Stimulated activated CD4-positive, alpha-beta T cell treated with anti-CD3 and anti-CD28 coated beads, TNF-alpha, amount 100 ng/mL, for 4 hours (primary cell): ENCODE results near the gene TMEM121.
"Not testable (repeated sequence)": the region's sequence is repeated elsewhere in the genome, so short reads cannot be mapped to it uniquely, and the experiment has no call there.

ENCODE experiments used
- DNase-seq, 3 experiments: peaks; one replicate each; pipeline ENCODE4 v3.0.0-alpha.2; 2020; ENCODE audit warnings: low read depth in 3 of 3

The TMEM121 gene

GRCh38 chr14:105547072-105547471 is 20.7 kb downstream of the TMEM121 start:
- not testable (repeated sequence) for DNase-seq

DNA sequence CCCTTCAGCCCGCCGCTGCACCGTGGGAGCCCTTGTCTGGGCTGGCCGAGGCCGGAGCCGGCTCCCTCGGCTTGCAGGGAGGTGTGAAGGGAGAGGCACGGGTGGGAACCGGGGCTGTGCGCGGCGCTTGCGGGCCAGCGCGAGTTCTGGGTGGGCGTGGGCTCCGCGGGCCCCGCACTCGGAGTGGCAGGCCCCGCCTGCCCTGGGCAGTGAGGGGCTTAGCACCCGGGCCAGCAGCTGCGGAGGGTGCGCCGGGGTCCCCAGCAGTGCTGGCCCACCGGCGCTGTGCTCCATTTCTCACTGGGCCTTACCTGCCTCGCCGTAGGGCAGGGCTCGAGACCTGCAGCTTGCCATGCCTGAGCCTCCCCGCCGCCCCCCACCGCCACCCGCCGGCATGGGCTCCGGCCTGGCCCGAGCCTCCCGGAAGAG is 21.4 kb downstream of the TMEM121 start:
- DNase-seq, result no peak

DNA sequence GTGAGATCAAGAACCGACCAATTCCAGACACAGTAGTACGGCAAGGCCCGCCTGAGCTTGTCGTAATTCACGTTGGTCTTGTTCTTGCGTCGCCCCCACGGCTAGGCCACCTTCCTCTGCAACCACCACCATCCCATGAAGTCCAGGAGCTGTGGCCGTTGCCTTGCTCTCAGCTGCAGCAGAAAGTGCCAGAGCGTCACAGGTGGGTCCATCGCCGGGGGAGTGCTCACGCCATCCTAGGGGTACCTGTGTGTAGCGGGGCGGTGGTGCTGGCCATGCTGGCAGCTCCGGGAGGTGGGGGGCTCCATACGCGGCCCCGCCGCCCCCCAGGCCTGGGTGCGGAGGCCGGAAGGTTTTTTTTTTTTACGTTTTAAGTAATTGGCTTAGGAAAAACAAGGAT is 23.1 kb downstream of the TMEM121 start:
- DNase-seq, result no peak

- no peak for DNase-seq
Observed at GRCh38 chr14:105554022-105554421, 27.6 kb downstream of the TMEM121 start.

DNA sequence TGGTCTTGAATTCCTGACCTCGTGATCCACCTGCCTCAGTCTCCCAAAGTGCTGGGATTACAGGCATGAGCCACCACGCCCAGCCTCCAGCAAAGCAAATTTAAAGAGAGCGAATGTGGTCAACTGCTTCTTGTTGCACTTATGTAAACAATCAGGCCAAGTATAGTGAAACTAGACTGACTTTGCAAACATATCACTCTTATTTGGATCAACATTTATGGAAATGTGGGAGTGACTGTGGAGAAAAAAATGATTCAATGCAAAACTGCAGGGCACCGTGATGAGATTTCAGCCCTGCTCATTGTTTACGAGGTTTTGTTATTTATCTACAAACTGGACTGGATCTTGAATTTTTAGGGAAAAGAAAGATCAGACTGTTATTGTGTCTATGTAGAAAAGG is 28.1 kb downstream of the TMEM121 start:
- DNase-seq, result no peak

DNA sequence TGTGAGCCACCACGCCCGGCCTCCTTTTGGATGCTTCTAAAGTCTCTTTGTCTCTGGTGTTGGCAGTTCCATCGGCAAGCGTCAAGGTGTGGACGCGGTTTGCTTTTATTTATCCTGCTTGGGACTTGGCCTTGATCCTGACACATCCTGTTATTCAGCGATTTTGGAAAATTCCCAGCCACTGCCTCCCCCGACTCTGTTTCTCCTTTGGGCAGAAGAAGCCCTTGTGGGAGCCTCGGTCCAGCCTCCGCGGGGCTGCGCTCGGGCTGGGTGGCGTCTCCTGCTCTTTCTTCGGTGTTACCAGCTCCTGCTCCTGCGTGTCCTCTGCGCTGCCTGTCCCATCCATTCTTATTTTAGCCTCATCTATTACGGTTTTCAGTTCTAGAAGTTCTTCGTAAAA is 31.3 kb downstream of the TMEM121 start:
- DNase-seq, result not testable (repeated sequence)

GRCh38 chr14:105558449-105559154 is 32.2 kb downstream of the TMEM121 start:
- not testable (repeated sequence) for DNase-seq

DNA sequence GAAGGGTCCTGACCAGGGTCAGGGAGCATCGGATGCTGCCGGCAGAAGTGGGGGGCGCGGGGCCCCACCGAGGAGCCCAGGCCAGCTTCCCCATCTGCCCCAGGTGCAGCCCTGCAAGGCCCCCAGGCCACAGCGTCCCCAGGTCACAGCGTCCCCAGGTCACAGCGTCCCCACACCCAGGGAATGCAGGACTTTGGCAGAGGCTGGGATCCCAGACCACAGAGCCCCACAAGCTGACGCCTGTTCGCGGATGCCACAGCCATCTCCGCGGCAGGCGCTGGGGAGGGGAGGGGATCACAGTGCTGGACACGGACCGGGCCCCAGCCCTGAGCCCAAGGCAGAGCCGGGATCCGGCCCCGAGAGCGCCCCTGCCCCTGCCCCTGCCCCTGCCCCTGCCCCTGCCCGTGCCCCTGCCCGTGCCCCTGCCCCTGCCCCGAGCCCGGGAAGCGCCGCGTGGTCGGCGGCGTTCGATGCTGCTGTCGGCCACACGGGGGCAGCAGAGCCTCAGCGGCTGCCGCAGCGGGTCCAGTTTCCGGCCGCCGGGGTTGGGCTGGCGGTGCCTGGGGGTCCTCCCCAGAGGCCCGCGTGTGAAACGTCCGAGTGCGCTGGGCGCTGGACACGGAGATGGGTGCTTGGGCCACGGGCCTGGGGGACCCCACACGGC is 33.1 kb downstream of the TMEM121 start:
- peak in 1 of 3 experiments; percentile 17 for DNase-seq

- not testable (repeated sequence) for DNase-seq
Observed at GRCh38 chr14:105560048-105560669, 33.8 kb downstream of the TMEM121 start.

GRCh38 chr14:105561345-105561744 is 35.0 kb downstream of the TMEM121 start:
- DNase-seq, result not testable (repeated sequence)

DNA sequence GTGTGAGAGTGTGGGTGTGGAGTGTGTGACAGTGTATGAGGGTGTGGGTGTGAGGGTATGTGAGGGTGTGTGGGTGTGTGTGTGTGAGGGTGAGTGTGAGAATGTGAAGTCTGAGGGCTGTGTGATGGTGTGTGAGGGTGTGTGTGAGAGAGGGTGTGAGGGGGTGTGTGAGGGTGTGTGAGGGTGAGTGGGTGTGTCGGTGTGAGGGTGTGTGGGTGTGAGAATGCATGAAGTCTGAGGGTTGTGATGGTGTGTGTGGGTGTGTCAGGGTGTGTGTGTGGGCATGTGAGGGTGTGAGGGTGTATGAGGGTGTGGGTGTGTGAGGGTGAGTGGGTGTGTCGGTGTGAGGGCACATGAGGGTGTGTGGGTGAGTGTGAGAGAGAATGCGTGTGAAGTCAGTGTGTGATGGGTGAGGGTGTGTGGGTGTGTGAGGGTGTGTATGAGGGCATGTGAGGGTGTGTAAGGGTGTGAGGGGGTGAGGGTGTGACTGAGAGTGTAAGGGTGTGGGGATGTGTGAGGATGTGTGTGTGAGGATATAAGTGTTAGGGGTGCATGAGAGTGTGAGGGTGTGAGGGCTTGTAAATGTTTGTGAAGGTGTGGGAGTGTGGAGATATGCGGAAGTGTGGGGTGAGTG is 36.4 kb downstream of the TMEM121 start:
- DNase-seq, result no peak

DNA sequence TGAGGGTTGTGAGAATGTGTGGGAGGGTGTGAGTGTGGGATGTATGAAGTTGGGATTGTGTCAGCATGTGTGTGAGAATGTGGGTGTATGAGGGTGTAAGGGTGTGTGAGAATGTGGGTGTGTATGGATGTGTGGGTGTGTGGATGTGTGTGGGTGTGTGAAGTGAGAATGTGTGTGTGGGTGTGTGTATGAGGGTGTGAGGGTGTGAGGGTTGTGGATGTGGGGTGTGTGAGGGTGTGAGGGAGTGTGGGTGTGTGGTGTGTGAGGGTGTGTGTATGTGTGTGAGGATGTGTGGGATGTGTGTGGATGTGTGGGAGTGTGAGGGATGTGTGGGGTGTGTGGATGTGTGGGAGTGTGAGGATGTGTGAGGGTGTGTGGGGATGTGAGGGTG is 37.0 kb downstream of the TMEM121 start:
- DNase-seq, result no peak

GRCh38 chr14:105564536-105564935 is 38.2 kb downstream of the TMEM121 start:
- not testable (repeated sequence) for DNase-seq

DNA sequence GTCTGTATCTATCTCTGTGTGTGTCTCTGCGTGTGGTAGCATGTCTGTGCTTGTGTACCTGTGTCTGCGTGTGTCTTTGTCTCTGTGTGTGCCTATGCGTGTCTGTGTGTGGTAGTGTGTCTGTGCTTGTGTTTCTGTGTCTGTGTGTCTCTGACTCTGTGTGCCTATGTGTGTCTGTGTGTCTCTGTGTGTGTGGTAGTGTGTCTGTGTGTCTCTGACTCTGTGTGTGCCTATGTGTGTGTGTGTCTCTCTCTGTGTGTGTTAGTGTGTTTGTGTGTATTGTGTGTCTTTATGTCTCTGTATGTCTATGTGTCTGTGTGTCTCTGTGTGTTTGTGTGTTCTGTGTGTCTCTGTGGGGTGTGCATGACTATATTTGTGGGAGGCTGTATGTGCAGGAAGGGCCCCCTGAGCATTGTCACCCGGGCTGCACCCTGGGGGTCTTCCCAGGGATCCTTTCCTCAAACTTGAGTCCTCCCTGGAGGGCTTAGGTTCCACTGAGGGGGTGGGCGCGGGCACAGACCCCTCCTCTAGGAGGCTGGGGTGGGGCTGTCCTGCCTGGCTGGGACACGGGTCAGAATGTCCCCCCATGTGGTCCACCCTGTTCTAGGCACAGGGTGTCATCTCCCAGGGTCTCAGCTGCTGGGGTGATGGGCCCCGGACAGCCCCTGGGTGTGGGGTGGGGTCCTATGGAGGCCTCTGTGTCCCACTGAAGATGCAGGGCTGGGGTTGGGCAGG is 39.0 kb downstream of the TMEM121 start:
- not testable (repeated sequence) for DNase-seq

- not testable (repeated sequence) for DNase-seq
Observed at GRCh38 chr14:105566248-105567163, 40.1 kb downstream of the TMEM121 start.

DNA sequence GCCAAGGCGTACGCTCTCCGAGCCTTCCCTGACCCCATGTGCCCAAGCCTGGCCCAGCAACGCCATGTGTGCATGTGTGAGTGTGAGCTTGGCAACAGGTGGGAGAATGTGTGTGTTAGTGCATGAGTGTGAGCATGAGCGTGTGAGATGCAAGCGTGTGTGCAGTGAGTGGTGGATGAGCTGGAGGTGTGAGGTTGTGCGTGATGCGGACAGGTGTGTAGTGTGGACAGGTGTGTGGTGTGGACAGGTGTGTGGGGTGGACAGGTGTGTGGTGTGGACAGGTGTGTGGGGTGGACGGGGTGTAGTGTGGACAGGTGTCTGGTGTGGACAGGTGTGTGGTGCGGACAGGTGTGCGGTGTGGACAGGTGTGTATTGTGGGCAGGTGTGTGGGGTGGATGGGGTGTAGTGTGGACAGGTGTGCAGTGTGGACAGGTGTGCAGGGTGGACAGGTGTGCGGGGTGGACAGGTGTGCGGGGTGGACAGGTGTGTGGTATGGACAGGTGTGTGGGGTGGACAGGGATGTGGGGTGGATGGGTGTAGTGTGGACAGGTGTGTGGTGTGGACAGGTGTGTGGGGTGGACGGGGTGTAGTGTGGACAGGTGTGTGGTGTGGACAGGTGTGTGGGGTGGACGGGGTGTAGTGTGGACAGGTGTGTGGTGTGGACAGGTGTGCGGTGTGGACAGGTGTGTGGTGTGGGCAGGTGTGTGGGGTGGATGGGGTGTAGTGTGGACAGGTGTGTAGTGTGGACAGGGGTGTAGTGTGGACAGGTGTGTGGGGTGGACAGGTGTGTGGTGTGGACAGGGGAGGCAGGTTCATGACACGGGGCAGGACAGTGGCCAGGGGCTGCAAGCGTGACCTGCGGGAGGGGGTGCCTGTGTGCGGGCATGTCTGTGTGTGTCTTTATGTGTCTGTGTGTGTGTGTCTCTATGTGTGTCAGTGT is 41.1 kb downstream of the TMEM121 start:
- not testable (repeated sequence) for DNase-seq

- not testable (repeated sequence) for DNase-seq
Observed at GRCh38 chr14:105568140-105568843, 41.9 kb downstream of the TMEM121 start.

- no peak for DNase-seq
Observed at GRCh38 chr14:105568859-105569766, 42.7 kb downstream of the TMEM121 start.
